ENCODE measurements around the gene HYCC1. TPM values are rescaled to one million over a fixed set of nuclear protein-coding genes. Genes with fewer than 3 reads are reported as not detected.

HYCC1 gene
- polyA plus RNA-seq, 2 of the 4 experiments (the other 2 are of a cell fraction), result 16.8 to 24.6 TPM

DNA sequence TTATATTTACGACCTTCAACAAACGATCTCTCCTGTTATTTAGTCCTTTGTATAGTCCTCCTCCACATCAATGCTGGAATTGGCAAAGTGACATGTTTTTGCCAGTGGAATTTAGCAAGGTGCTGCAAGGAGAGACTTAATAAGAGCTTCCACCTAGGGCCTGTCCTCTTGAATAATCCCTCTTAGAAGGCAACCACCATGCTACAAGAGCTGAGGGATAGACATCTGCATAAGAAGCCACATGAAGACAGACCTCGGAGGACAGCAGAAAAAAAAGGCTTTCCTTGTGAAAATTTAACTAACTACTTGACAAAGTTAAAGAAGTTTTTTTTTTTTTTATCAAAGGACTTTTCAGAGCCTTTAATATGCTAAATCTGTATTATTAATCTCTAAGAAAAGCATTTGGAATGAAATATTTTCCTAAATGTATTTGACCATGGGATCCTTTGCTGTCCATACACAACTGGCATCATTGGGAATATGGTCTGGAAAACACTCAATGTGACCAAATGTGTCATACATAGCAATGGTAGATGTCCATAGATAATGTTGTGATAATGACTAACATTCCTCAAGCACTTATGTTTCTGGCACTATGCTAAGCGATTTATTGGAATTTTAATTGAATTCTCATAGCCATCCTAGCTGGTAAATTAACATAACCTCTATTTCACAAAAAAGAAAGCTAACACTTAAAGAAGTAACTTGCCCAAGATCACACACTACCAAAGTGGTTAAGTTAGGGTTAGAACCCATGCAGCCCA, 13.2 kb downstream of the HYCC1 start (continued):
- no peak for TF ChIP-seq ESRRA (IDR thresholded peaks at IDR 0.05; ENCODE audit: borderline replicate concordance, low read length)
- no peak for TF ChIP-seq HOXB5 (CRISPR knock-in tag; IDR thresholded peaks at IDR 0.05)

- no peak for DNase-seq (ENCODE audit: low read depth in 1 of 2, low spot score in 1 of 2)
- H3K4me1 ChIP-seq, result no peaks in the 10 kb centered on the region
- ChIA-PET CTCF (no interaction called here), POLR2A (no interaction called here)
- H3K4me2 ChIP-seq, result no peak overlapping the region
- no peak overlapping the region for H3K4me3 ChIP-seq
- H3K9me3 ChIP-seq, result no peaks in the 10 kb centered on the region
- no peak for TF ChIP-seq CBX2 (IDR thresholded peaks at IDR 0.05; ENCODE audit: borderline replicate concordance, low read depth)
- TF ChIP-seq, protein P1, sequence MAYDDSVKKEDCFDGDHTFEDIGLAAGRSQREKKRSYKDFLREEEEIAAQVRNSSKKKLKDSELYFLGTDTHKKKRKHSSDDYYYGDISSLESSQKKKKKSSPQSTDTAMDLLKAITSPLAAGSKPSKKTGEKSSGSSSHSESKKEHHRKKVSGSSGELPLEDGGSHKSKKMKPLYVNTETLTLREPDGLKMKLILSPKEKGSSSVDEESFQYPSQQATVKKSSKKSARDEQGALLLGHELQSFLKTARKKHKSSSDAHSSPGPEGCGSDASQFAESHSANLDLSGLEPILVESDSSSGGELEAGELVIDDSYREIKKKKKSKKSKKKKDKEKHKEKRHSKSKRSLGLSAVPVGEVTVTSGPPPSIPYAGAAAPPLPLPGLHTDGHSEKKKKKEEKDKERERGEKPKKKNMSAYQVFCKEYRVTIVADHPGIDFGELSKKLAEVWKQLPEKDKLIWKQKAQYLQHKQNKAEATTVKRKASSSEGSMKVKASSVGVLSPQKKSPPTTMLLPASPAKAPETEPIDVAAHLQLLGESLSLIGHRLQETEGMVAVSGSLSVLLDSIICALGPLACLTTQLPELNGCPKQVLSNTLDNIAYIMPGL (CRISPR knock-in tag; IDR thresholded peaks at IDR 0.05; ENCODE audit: borderline replicate concordance), result no peak
- no peak for TF ChIP-seq GATA3 (IDR thresholded peaks at IDR 0.05; ENCODE audit: borderline replicate concordance)
- no peak for TF ChIP-seq RNF2 (IDR thresholded peaks at IDR 0.05; ENCODE audit: borderline replicate concordance, low read depth)
- TF ChIP-seq HDAC2 (IDR thresholded peaks at IDR 0.05), result no peak
- TF ChIP-seq FOSL2 (IDR thresholded peaks at IDR 0.05), result no peak
- no peak for TF ChIP-seq FOSL2 (CRISPR knock-in tag; IDR thresholded peaks at IDR 0.05)
- TF ChIP-seq NFE2L2 (conservative IDR thresholded peaks at IDR 0.05; ENCODE audit: low read length), result no peak
- no peak for TF ChIP-seq PHF8 (IDR thresholded peaks at IDR 0.05; ENCODE audit: borderline replicate concordance, low read depth)
- TF ChIP-seq MAX (IDR thresholded peaks at IDR 0.05), result no peak
- TF ChIP-seq RCOR1 (IDR thresholded peaks at IDR 0.05; ENCODE audit: low read depth, low read length), result no peak
- TF ChIP-seq, protein P2, sequence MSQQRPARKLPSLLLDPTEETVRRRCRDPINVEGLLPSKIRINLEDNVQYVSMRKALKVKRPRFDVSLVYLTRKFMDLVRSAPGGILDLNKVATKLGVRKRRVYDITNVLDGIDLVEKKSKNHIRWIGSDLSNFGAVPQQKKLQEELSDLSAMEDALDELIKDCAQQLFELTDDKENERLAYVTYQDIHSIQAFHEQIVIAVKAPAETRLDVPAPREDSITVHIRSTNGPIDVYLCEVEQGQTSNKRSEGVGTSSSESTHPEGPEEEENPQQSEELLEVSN (IDR thresholded peaks at IDR 0.05; ENCODE audit: borderline replicate concordance, low read depth), result no peak
- no peak for TF ChIP-seq CEBPB (IDR thresholded peaks at IDR 0.05)
- TF ChIP-seq TP53 (CRISPR knock-in tag; IDR thresholded peaks at IDR 0.05), result no peak
- TF ChIP-seq RFX5 (IDR thresholded peaks at IDR 0.05), result no peak
- no peak for TF ChIP-seq HOXB13 (CRISPR knock-in tag; IDR thresholded peaks at IDR 0.05; ENCODE audit: low read depth)
- WGBS (ENCODE audit: missing lambda C conversion rate), result 81% methylated on average over 2 of the region's 2 CpGs
- H3K27ac ChIP-seq, result no peak overlapping the region
- no peak for FAIRE-seq
- ATAC-seq, result no peak
Measured at GRCh38 chr7:22998519-22998896, 15.4 kb downstream of the HYCC1 start.

- ChIA-PET POLR2A (no interaction called here), CTCF (no interaction called here)
- DNase-seq (ENCODE audit: low read depth in 1 of 2, low spot score in 1 of 2) (no peak), FAIRE-seq (peak; percentile 67), ATAC-seq (no peak)
- no peak overlapping the region for H3K4me3 ChIP-seq
- no peak overlapping the region for H3K27ac ChIP-seq
- TF ChIP-seq, protein P3, sequence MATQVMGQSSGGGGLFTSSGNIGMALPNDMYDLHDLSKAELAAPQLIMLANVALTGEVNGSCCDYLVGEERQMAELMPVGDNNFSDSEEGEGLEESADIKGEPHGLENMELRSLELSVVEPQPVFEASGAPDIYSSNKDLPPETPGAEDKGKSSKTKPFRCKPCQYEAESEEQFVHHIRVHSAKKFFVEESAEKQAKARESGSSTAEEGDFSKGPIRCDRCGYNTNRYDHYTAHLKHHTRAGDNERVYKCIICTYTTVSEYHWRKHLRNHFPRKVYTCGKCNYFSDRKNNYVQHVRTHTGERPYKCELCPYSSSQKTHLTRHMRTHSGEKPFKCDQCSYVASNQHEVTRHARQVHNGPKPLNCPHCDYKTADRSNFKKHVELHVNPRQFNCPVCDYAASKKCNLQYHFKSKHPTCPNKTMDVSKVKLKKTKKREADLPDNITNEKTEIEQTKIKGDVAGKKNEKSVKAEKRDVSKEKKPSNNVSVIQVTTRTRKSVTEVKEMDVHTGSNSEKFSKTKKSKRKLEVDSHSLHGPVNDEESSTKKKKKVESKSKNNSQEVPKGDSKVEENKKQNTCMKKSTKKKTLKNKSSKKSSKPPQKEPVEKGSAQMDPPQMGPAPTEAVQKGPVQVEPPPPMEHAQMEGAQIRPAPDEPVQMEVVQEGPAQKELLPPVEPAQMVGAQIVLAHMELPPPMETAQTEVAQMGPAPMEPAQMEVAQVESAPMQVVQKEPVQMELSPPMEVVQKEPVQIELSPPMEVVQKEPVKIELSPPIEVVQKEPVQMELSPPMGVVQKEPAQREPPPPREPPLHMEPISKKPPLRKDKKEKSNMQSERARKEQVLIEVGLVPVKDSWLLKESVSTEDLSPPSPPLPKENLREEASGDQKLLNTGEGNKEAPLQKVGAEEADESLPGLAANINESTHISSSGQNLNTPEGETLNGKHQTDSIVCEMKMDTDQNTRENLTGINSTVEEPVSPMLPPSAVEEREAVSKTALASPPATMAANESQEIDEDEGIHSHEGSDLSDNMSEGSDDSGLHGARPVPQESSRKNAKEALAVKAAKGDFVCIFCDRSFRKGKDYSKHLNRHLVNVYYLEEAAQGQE (IDR thresholded peaks at IDR 0.05), result no peak
- no peaks in the 10 kb centered on the region for H3K4me1 ChIP-seq
- H3K4me2 ChIP-seq, result no peak overlapping the region
- WGBS (ENCODE audit: missing lambda C conversion rate), result 85% methylated on average over 2 of the region's 2 CpGs
- no peaks in the 10 kb centered on the region for H3K9me3 ChIP-seq
Measured at GRCh38 chr7:22997871-22998518, 15.9 kb downstream of the HYCC1 start.

Data from A549 (cell line).